Non-pigmented ciliary epithelial cell (primary cell): ENCODE measurements around the gene IDH3G.
"Not testable (repeated sequence)": the region's sequence is repeated elsewhere in the genome, so short reads cannot be mapped to it uniquely, and the experiment has no call there.

Experiments used
- DNase-seq: peaks from one replicate; pipeline ENCODE4 v3.0.0-alpha.2; 2010; ENCODE audit warnings: low read depth

IDH3G gene

GRCh38 chrX:153794018-153794896 lies at the start of gene IDH3G, which contains the start of gene SSR4:
TSS of gene IDH3G (minus strand) at chrX:153794375. CDS start at chrX:153794326, 49 bp downstream.
TSS of gene SSR4 (plus strand) at chrX:153794668. CDS start at chrX:153794688, 20 bp downstream.
- DNase-seq, result peak; percentile 66

DNA sequence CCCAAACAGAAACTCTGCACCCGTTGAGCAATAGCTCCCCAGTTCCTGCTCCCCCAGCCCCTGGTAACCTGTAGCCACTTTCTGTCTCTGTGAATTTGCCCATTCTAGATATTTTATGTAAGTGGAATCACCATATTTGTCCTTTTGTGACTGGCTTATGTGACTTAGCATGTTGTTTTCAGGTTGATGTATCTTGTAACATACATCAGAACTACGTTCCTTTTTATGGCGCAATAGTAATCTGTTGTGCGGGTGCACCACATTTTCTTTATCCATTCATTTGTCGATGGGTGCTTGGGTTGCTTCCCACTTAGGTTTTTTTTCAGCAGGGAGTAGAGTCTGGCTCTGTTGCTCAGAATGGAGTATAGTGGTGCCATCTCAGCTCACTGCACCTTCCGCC lies 42.7 kb upstream of the IDH3G start:
- no peak for DNase-seq

DNA sequence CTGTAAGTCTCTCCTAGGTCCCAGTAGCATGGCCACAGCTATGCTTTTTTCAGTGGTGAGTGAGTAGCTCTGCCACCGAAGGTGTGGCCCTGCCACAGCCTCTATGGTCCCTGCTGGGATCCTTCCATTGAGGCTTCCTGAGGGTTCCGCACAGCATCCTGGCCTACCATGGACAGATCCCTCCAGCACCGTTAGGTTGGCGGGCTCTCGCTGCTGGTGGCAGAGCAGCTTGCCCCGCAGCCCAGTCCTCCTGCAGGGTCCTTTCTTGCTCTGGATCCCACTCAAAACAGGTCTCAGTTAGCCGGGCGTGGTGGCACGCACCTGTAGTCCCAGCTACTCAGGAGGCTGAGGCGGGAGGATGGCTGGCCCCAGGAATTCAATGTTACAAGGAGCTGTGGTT lies 38.6 kb upstream of the IDH3G start:
- DNase-seq, result no peak

DNA sequence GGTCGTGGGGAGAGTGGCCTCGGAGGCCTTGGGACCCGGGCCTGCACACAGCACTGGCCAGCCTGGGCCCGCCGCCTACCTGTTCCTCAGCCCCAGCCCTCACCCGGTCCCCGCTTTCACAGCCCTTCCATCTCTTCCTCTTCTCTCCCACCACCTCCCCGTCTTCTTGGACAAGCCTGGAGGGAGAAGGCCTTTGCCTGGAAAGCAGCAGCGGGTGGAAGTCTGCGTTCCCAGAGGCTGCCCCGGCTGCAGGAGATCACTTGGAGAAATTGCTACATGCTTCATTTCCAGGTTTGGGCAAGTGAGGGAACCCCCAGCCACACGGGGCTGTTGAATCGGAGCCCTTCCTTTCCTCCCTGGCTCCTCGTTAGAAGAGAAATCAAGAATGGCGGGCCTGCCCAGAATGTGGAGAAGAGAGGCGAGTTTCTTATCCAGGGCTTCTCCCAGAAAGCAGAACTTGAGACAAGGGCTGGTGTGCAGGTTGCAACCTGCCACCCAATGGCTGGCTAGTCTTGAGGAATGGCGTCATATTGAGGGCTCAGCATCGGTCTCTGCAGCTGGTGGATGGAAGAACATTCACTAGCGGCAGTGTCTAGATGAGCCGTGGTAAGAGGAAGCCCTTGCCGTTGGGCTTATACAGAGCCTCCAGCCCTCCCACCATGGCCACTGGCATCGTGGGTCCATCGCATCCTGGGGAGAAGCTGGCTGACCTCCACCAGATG lies 37.4 kb upstream of the IDH3G start:
- DNase-seq, result no peak

DNA sequence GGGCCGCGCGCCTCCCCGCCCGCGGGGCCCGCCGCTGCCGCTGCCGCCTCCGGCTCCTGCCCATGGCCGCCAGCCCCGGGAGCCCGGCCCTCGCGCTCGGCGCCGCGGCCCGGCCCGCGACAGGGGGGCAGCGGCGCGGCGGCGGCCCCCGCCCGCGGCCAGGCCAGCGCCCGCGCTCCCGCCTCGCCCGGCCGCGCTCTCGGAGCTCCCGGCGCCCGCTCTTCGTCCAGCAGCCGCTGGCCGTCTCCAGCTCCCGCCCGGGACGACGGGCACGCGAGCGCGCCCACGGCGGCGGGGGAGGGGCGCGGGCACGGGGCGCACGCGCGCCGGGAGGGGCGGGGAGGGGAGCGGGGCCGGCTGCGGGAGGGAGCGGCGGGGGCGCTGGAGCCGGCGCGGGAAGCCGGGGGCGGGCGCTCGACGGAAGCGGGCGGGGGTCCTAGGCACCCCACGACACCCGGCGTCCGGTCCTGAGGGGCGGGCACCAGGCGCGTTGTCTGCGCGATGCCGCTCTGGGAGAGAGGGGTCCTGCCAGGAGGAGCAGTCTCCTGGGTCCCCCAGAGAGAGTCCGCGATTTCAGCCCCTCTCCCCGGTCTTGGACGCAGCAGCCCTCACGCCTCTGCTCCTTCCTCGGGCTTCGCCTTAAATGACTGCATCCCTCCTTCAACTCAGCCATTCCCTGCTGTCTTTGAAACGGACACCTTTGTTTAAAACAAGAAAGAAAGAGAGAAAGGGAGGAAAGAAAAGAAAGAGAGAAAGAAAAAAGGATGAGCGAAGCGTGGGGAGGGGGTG lies 36.7 kb upstream of the IDH3G start:
- DNase-seq, result no peak

DNA sequence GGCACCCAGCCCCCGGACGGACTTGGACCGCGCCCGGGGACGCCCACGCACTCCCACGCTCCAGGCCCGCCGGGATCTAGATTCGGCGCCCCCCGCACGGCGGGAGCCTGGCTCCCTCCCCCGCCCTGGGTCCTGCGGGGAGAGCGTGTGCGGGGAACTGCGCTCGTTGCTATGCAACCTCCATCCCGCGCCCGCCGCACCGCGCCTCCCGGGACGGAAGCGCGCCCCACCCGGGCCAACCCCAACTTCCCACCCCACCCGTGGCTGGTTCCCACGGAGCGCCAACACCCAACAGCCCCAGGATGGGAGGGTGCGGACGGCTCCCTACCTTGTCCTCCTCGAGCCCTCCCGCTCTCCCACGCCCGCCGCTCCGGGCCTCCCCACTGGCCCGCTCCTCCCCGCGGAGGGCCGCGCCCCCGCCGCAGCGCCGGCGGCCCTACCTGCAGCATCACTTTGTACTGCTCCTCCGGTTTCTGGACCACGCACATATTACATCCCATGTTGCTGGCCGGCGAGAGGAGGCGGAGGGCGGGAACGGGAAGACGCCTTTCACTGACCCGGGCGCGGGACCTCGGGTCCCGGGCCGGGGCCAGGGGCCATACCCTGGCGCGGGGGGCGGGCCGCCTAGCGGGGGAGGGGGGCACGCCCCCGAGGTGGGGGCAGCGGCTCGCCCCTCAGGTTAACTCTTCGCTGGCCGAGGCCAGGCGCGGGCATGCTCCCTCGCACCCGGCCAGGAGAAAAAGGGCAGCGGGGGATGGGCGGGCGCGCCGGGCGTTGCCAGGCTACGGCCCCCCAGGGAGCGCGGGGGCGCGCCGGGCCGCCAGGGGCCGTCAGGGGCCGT lies 35.8 kb upstream of the IDH3G start, which contains the start of gene PDZD4:
Gene PDZD4, minus strand, starts transcription at position 746 of the 841 bp plus-strand sequence. Its CDS starts 246 bp downstream, at position 500.
- no peak for DNase-seq

DNA sequence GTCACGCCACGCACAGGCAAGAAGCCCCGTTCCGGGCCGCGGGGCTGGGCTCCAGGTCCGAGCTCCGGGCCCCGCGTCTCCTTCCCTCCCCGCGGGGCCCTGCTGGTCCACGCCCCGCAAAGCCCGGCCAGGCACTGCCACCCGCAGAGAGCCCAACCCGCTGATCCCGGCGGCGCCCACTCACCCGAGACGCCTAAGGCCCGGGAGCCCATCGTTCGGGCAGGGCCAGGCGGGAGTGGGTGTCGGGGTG lies 35.3 kb upstream of the IDH3G start:
- DNase-seq, result no peak

- DNase-seq, result no peak
Observed at GRCh38 chrX:153828723-153829548, 34.8 kb upstream of the IDH3G start.

- DNase-seq, result no peak
Observed at GRCh38 chrX:153828308-153828707, 34.1 kb upstream of the IDH3G start.

DNA sequence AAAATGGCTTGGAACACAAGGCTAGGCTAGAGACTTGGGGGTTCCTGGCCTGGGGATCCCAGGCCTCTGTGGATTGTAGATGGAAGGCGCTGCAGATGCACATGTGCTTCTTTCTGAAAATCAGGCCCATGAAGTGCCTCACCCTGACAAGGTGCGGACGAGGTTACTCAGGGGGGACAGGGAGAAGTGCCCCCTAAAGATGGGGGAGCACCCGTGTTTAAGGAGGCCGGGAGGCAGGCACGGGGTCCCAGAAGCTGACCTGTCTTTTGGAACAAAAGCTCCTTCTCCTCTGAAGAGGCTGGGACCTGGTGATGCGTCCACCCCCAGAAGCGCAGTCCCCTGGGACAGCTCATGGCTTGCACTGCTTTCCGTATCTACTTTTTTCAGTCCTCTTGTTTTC lies 33.7 kb upstream of the IDH3G start:
- no peak for DNase-seq

- no peak for DNase-seq
Observed at GRCh38 chrX:153827016-153827415, 32.8 kb upstream of the IDH3G start.

DNA sequence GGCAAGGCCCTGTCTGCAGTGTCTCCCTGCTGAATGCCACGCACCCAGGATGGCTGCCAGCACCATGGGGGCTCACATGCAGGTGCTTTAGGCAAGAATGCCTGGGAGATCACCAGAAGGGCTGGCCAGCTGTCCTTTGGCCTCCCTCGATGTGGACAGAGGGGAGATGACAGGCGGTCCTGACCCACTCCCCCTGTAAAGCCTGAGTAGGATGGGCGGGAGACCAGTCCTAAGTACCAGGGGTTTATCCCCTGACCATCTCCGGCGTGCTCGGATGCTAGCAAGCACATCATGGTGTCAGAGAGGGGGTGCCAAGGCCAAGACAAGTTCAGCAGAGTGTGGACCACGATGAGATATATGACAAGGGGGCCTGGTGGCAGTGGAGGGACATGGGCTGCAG lies 30.9 kb upstream of the IDH3G start:
- no peak for DNase-seq

- DNase-seq, result no peak
Observed at GRCh38 chrX:153824348-153824747, 30.2 kb upstream of the IDH3G start.

- no peak for DNase-seq
Observed at GRCh38 chrX:153821066-153821465, 26.9 kb upstream of the IDH3G start.

DNA sequence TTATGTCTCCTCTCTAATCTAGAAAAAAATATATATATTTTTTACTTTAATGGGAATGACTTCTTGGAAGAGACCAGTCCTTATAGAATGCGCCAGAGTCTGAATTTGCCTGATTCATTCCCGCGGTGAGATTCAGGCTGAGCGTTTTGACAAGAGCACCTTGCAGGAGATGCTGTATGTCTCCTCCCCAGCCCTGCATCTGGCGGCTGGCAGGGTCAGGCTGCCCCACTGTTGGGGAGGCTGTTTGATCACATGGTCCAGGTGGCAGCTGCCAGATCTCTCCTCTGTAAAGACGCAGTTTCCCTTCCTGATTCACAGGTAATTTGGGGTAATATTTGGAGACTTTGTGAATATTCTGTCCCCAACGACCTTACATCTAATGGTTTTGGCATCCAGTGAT lies 26.4 kb upstream of the IDH3G start:
- no peak for DNase-seq

GRCh38 chrX:153819384-153820040 lies 25.3 kb upstream of the IDH3G start:
- no peak for DNase-seq

- DNase-seq, result no peak
Observed at GRCh38 chrX:153818571-153819383, 24.6 kb upstream of the IDH3G start.

DNA sequence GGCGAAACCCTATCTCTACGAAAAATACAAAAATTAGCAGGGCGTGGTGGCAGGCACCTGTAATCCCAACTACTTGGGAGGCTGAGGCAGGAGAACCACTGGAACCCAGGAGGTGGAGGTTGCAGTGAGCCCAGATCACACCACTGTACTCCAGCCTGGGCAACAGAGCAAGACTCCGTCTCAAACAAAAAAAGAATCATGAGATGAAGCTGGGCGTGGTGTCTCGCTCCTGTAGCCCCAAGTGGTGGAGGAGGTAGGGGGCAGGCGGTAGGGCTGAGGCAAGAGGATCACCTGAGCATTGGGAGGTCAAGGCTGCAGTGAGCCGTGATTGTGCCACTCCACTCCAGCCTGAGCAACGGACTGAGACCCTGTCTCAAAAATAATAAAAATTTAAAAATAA lies 23.9 kb upstream of the IDH3G start:
- not testable (repeated sequence) for DNase-seq
